PC-3 (cell line): Measurements from ENCODE around the gene CBX2. TPM values are rescaled to one million over a fixed set of nuclear protein-coding genes. Genes with fewer than 3 reads are reported as not detected.

ENCODE experiments used
- ATAC-seq: fragments of 200-7000 bp; cut with Tn5 transposase; 2 replicates; pipeline ENCODE4 v1.9.1; 2020; ENCODE audit warnings: mild to moderate bottlenecking, moderate library complexity
- BruUV-seq: library from RNA; stranded (reverse); fragments of 400-500 nt; replicated peaks from 2 replicates; lab custom pipeline; 2021; lab: Mats Ljungman, UMichigan
- CTCF ChIA-PET: fragments of 300-600 bp; sonication (Branson Sonifier 250); formaldehyde crosslinking; loops from one replicate; lab custom pipeline; 2022; ENCODE audit warnings: antibody characterized with exemption; lab: Charles Lee
- POLR2A ChIA-PET: fragments of 300-600 bp; sonication (Branson Sonifier 250); formaldehyde crosslinking; loops from one replicate; lab custom pipeline; 2022; ENCODE audit warnings: antibody characterized with exemption; ENCODE audit not compliant: unreplicated experiment; lab: Charles Lee
- DNase-seq: peaks from one replicate; pipeline ENCODE4 v3.0.0-alpha.2; 2015
- H2AFZ ChIP-seq: fragments of 300-600 bp; sonication (generic); 2 replicates; pipeline ENCODE4 v1.6.0; 2016; ENCODE audit warnings: antibody characterized with exemption, low read length
- H3F3A ChIP-seq: fragments of 300-600 bp; sonication (generic); one replicate; pipeline ENCODE4 v1.6.0; 2017; ENCODE audit warnings: antibody characterized with exemption, low read length, control low read depth, mild to moderate bottlenecking; ENCODE audit not compliant: unreplicated experiment
- H3K27ac ChIP-seq: fragments of 300-600 bp; sonication (generic); 2 replicates; pipeline ENCODE4 v1.5.1; 2016; ENCODE audit warnings: mild to moderate bottlenecking, low read length
- H3K27me3 ChIP-seq: fragments of 300-600 bp; sonication (generic); 2 replicates; pipeline ENCODE4 v1.6.1; 2016; ENCODE audit warnings: low read length, mixed read lengths
- H3K36me3 ChIP-seq: fragments of 300-600 bp; sonication (generic); 2 replicates; pipeline ENCODE4 v1.6.1; 2016; ENCODE audit warnings: low read depth, mixed run types, low read length, mixed read lengths
- H3K4me1 ChIP-seq: fragments of 300-600 bp; sonication (generic); 2 replicates; pipeline ENCODE4 v1.5.1; 2016; ENCODE audit warnings: low read length; ENCODE audit not compliant: insufficient read depth
- H3K4me2 ChIP-seq: fragments of 300-600 bp; sonication (generic); 2 replicates; pipeline ENCODE4 v1.6.0; 2016; ENCODE audit warnings: low read length
- H3K4me3 ChIP-seq: fragments of 300-600 bp; sonication (generic); 2 replicates; pipeline ENCODE4 v1.5.1; 2016; ENCODE audit warnings: mild to moderate bottlenecking, low read length, mixed read lengths
- H3K79me2 ChIP-seq: fragments of 300-600 bp; sonication (generic); 2 replicates; pipeline ENCODE4 v1.6.1; 2017; ENCODE audit warnings: low read length, mixed read lengths
- H3K9ac ChIP-seq: fragments of 300-600 bp; sonication (generic); 2 replicates; pipeline ENCODE4 v1.6.0; 2016; ENCODE audit warnings: mild to moderate bottlenecking, low read length
- H3K9me2 ChIP-seq: fragments of 300-600 bp; sonication (generic); replicated peaks from 2 replicates; pipeline ENCODE4 v1.6.1; 2016; ENCODE audit warnings: mixed run types, low read length, mixed read lengths
- H3K9me3 ChIP-seq: fragments of 300-600 bp; sonication (generic); 2 replicates; pipeline ENCODE4 v1.6.1; 2016; ENCODE audit warnings: low read length, mixed read lengths
- H4K20me1 ChIP-seq: fragments of 300-600 bp; sonication (generic); 2 replicates; pipeline ENCODE4 v1.6.1; 2016; ENCODE audit warnings: low read length, mixed read lengths
- EZH2 ChIP-seq: fragments of 300-600 bp; sonication (generic); IDR thresholded peaks from one replicate; pipeline ENCODE4 v1.6.1; 2017; ENCODE audit warnings: antibody characterized with exemption, mild to moderate bottlenecking, low read length; ENCODE audit not compliant: unreplicated experiment
- EZH2phosphoT487 ChIP-seq: fragments of 300-600 bp; sonication (generic); IDR thresholded peaks from 2 replicates; pipeline ENCODE4 v1.6.1; 2018; ENCODE audit warnings: mild to moderate bottlenecking, antibody characterized with exemption, low read length, borderline replicate concordance
- intact Hi-C: fragments of 100-400 bp; cut with micrococcal nuclease; formaldehyde crosslinking; loops from 2 replicates; pipeline ENCODE4 v1.9.0; 2023
- total RNA-seq: library from RNA; depleted of rRNA; stranded (reverse); fragments of >200 nt; gene quantifications from 2 replicates; pipeline ENCODE4 v1.2.3, GENCODE V29; 2014
- TF ChIP-seq, protein P1 (sequence below): fragments of 300-600 bp; sonication (generic); conservative IDR thresholded peaks from 2 replicates; pipeline ENCODE4 v1.5.1; 2017; ENCODE audit warnings: antibody characterized with exemption, low read depth, mild to moderate bottlenecking, low read length

The CBX2 gene
- total RNA-seq, 1 experiment from 2014 or later: 39.2 TPM

DNA sequence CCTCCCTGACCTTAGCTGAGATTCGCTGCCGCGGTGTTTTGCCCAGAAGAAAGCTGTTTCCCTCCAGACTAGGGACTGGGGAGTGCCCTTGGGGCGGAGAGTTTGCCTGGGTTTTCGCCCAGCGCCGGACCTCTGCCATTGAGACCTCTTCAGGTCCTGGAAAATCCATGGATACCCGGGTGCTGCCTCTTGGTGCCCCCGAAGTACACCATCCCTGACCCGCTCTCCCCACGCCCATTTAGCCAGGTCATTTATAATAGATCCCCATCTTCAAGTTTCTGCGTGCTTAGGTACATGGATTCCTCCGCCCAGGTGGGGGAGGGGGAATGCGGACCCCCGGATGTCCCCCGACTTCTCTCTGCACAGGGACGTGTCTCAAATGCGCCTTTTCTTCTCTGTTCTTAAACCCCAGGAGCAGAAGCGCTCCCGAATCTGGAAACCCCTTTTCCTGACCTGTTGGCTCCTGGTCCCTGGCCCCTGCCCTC lies 34.0 kb downstream of the CBX2 start:
- Histone ChIP-seq H3F3A (no peaks in the 10 kb centered on the region), H3K79me2 (no peaks in the 10 kb centered on the region), H3K4me1 (peaks cover 29% of the 10 kb centered on the region), H3K9ac (no peak overlapping the region), H4K20me1 (no peaks in the 10 kb centered on the region), H2AFZ (peak overlapping the region; percentile 67), H3K27me3 (peaks cover 47% of the 10 kb centered on the region), H3K9me2 (no peaks in the 10 kb centered on the region), H3K9me3 (no peaks in the 10 kb centered on the region), H3K4me2 (peak overlapping the region; percentile 83), H3K27ac (no peak overlapping the region), H3K4me3 (peak overlapping the region; percentile 59), H3K36me3 (no peaks in the 10 kb centered on the region)
- ATAC-seq: no peak
- ChIA-PET POLR2A (interaction anchor here (0.6 kb wide), 1 partner anchor 21 kb away, joined by 13 read pairs; no protein-coding TSS in a partner anchor), CTCF (interaction anchor here (0.6 to 3.0 kb wide), 11 partner anchors 15 to 180 kb away, joined by 3 to 17 read pairs (median 4); partner anchors contain the start of genes CBX4 and CBX8)
- no peak for DNase-seq
- TF ChIP-seq EZH2: no peak
- TF ChIP-seq, protein P1, sequence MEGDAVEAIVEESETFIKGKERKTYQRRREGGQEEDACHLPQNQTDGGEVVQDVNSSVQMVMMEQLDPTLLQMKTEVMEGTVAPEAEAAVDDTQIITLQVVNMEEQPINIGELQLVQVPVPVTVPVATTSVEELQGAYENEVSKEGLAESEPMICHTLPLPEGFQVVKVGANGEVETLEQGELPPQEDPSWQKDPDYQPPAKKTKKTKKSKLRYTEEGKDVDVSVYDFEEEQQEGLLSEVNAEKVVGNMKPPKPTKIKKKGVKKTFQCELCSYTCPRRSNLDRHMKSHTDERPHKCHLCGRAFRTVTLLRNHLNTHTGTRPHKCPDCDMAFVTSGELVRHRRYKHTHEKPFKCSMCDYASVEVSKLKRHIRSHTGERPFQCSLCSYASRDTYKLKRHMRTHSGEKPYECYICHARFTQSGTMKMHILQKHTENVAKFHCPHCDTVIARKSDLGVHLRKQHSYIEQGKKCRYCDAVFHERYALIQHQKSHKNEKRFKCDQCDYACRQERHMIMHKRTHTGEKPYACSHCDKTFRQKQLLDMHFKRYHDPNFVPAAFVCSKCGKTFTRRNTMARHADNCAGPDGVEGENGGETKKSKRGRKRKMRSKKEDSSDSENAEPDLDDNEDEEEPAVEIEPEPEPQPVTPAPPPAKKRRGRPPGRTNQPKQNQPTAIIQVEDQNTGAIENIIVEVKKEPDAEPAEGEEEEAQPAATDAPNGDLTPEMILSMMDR: no peak
- TF ChIP-seq EZH2phosphoT487: no peak
- intact Hi-C loops: no loop called here
- no TSS peak for BruUV-seq

DNA sequence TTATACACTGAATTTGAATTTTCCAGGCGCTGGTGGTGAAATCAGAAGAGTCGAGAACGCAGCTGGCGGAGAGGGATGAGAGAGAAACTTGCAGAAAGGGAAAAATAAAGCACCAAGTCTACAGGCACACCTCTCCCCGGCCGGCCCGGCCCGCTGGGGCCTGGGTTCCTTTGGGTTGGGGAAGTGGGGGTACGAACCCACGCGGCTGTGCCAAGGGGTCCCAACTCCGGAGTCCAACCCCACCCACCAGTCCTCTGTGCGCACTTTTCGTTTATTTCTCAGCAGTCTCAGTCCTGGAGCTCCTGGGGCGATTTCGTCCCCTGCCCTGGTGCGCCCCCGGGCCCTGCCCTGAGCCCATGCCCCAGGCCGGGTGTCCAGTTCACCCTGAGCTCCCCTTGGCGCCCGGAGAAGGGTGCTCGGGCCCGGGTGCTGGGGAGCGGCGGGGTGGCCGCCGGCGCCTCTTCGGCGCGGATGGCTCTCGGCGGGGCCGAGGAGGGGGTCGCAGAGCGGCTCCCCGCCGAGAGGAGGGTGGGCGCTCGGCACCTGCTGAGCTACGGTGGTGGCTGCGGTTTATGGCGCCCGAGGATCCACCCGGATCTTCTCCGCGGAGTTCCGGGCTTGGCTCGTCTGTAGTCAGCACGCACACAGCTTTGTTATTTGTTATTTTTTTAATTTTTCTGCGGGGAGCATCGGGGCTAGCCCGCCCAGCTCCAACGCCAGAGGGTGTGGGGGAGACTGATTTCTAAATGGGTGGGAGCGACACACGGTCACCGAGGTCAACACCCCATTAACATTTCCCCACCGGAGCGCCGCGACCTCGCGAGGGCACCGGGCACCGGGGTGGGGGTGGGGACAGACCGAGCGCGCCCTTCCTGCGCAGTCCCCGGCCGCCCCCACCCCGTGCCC lies 34.7 kb downstream of the CBX2 start:
- Histone ChIP-seq H4K20me1 (no peaks in the 10 kb centered on the region), H3F3A (no peaks in the 10 kb centered on the region), H3K79me2 (no peaks in the 10 kb centered on the region), H3K9me2 (no peaks in the 10 kb centered on the region), H3K4me2 (peak overlapping the region; percentile 83), H2AFZ (peak overlapping the region; percentile 67), H3K4me3 (peak overlapping the region; percentile 59), H3K27ac (no peak overlapping the region), H3K9ac (0 out of 2 replicates have a peak overlapping the region, but pooled peaks have one; percentile 13), H3K4me1 (peaks cover 29% of the 10 kb centered on the region), H3K9me3 (no peaks in the 10 kb centered on the region), H3K27me3 (peaks cover 40% of the 10 kb centered on the region), H3K36me3 (no peaks in the 10 kb centered on the region)
- ChIA-PET POLR2A (interaction anchor here (0.7 kb wide), 1 partner anchor 26 kb away, joined by 4 read pairs; the partner anchor contains the start of gene CBX4), CTCF (interaction anchor here (1.0 to 3.0 kb wide), 5 partner anchors 16 to 71 kb away, joined by 4 to 17 read pairs (median 8); partner anchors contain the start of genes CBX4 and CBX8)
- no peak for DNase-seq
- BruUV-seq: no TSS peak
- intact Hi-C loops: no loop called here
- ATAC-seq: no peak
- TF ChIP-seq EZH2 (no peak), EZH2phosphoT487 (no peak)
- TF ChIP-seq, protein P1: no peak
